NCI-H1105 treated with DMSO at 0.1 percent for 48 hours (cell line): ENCODE data around the gene REN.

Experiments used
- DNase-seq: peaks from one replicate; lab custom pipeline; 2025; lab: John Stamatoyannopoulos, UW

The REN gene

GRCh38 chr1:204107892-204108291 is 58.2 kb downstream of the REN start:
- no peak for DNase-seq

- no peak for DNase-seq
These were observed 59.3 kb downstream of the REN start for GRCh38 chr1:204106825-204107224.

GRCh38 chr1:204105131-204105515 is 61.0 kb downstream of the REN start:
- no peak for DNase-seq
